GM19023 (cell line): ENCODE data around the gene INHBE.
A peak's percentile ranks its signal among the peaks of the same experiment; 100 is the strongest.
"Not testable (repeated sequence)": the region's sequence is repeated elsewhere in the genome, so short reads cannot be mapped to it uniquely, and the experiment has no call there.

ENCODE experiments used
- ATAC-seq: cut with Tn5 transposase; IDR thresholded peaks from one replicate; pipeline ENCODE4 v1.9.1; 2021; ENCODE audit warnings: mild to moderate bottlenecking, moderate library complexity; ENCODE audit not compliant: unreplicated experiment

INHBE gene, protein sequence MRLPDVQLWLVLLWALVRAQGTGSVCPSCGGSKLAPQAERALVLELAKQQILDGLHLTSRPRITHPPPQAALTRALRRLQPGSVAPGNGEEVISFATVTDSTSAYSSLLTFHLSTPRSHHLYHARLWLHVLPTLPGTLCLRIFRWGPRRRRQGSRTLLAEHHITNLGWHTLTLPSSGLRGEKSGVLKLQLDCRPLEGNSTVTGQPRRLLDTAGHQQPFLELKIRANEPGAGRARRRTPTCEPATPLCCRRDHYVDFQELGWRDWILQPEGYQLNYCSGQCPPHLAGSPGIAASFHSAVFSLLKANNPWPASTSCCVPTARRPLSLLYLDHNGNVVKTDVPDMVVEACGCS

GRCh38 chr12:57454566-57455373 is at the start of gene INHBE:
INHBE (plus strand) TSS chr12:57455307; CDS start chr12:57455537, 230 bp downstream.
- no peak for ATAC-seq

GRCh38 chr12:57410534-57410933 is 44.6 kb upstream of the INHBE start:
- ATAC-seq, result no peak

DNA sequence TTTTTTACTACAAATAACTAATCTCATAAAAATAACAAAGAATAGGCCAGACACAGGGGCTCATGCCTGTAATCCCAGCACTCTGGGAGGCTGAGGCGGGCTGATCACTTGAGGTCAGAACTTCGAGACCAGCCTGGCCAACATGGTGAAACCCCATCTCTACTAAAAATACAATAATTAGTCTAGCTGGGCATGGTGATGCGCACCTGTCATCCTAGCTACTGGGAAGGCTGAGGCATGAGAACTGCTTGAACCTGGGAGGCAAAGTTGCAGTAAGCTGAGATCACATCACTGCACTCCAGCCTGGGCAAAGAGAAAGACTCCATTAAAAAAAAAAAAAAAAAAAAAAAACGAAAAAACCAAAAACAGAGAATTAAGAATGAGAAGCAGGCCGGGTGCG is 40.9 kb upstream of the INHBE start:
- not testable (repeated sequence) for ATAC-seq

DNA sequence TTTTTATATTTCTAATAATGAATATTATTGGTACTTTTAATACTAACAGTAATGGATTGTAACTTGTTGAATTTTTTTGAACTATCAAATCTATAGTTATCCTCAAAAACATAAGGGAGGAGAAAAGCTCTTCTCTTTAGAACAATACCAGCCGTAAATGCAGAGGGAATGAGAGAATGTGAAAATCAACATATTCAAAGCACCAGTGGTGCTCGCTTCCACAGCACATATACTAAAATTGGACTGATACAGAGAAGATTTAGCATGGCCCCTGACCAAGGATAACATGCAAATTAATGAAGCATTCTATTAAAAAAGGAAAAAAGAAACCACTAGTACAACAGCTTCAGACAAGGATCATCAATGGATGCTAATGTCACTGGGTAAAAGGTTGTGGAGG is 40.0 kb upstream of the INHBE start:
- no peak for ATAC-seq

DNA sequence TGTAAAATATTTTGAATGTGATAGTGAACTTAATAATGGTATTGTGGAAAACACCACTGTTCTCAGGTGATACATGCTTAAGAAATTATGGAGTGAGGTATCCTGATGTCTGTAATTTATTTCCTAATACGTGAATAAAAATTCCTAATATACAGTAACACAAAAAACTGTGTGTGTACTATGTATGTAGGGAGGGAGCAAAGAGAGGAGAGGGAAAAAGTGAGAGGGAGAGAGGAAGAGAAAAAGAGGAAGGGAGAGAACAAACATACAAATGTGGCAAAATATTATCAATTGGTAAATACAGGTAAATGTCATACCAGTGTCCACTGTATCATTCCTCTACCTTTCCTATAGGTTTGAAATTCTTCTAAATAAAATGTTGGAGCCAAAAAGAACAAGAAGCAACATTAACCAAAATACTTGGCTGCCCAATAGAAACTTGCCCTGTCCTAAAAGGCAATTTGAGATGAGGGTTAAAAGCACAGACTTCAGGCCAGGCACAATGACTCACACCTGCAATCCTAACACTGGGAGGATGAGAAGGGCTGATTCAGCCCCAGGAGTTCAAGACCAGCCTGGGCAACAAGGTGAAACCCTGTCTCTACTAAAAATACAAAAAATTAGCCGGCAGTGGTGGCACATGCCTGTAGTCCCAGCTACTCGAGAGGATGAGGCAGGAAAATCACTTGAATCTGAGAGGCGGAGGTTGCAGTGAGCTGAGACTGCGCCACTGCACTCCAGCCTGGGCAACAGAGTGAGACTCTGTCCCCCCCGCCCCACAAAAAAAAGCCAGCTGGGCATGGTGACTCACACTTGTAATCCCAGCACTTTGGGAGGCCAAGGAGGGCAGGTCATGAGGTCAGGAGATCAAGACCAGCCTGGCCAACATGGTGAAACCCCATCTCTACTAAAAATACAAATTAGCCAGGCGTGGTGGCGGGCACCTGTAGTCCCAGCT is 38.8 kb upstream of the INHBE start:
- no peak for ATAC-seq

- no peak for ATAC-seq
Observed at GRCh38 chr12:57418255-57418654, 36.9 kb upstream of the INHBE start.

- ATAC-seq, result no peak
Observed at GRCh38 chr12:57419495-57419894, 35.6 kb upstream of the INHBE start.

GRCh38 chr12:57420482-57420881 is 34.6 kb upstream of the INHBE start:
- ATAC-seq, result no peak

DNA sequence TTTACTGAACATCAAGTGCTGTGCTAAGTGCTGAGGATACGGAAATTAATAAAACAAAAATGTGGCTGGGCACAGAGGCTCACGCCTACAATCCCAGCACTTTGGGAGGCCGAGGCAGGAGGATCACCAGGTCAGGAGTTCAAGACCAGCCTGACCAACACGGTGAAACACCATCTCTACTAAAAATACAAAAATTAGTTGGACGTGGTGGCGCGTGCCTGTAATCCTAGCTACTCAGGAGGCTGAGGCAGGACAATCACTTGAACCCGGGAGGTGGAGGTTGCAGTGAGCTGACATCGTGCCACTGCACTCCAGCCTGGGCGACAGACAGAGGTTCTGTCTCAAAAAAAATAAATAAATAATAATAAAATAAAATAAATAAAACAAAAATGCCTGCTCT is 28.2 kb upstream of the INHBE start:
- not testable (repeated sequence) for ATAC-seq

DNA sequence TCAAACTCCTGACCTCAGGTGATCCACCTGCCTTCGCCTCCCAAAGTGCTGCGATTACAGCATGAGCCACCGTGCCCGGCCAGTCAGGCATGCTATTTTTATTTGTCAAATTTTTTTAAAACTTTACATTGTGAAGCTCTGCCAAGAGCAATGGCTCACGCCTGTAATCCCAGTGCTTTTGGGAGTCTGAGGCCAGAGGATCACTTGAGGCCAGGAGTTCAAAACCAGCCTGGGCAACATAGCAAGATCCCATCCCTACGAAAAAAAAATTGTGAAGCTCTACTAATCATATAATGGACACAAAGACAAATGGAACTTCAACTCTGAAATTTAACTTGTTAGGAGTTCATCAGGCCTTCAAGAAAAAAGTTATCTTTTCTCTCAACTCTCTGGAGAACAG is 26.1 kb upstream of the INHBE start:
- no peak for ATAC-seq

DNA sequence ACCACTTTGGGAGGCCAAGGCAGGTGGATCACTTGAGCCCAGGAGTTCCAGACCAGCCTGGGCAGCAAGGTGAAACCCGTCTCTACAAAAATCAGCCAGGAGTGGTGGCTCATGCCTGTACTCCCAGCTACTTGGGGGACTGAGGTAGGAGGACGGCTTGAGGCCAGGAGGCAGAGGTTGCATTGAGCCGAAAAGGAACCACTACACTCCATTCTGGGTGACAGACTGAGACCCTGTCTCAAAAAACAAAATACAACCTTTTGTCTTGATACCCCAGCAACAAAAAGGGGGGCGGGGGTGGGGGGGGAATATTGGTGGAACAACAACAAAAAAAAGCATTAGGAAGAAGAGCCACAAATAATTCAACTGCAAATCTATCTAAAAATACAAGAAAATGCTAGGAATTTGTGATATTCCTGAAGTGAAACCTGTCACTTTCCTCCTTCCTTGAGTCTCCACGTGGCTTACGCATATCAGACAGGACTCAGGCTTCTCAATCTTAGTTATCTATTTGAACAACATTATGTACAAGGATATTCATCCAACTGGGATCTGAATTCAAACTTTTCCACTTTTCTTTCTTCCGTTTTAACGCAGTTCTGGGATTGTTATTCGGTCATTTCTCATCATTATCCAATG is 25.5 kb upstream of the INHBE start:
- ATAC-seq, result no peak

DNA sequence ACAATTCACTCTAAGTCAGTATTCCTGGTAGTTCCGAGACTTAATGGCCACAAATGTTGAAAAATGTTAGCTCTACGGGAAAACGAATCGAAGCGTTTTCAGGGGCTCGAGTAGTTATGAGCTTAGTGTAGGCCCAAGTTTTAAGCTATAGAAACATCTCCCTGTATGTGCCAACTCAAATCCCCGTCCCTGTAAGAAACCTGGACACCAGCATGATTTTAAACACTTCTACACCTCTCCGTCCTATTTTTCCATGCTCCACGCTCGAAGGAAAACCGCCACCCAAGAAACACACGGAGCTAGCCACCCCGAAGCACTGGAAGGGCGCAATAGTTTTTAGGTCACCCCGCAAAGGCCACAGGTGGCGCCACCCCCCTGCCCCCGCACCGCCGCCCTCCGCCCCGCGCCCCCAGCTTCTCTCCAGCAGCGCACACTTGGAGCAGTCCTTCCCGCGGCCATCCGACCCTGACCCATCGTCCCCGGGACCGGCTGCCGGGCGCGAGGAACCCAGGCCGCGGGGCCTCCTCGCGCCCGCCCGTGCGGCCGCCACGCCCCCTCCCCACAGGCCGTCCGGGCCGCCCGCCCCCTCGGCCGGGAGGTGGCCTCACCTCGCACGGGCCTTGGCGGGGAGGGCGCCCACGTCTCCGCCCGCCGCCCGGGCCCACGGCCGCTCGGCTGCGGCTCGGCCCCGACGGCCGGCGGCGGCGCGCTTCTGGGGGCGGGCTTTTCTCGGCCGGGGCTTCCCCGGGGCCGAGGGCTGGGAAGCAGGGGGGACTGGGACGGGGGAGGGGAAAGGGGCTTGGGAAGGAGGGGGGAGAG is 24.8 kb upstream of the INHBE start:
- ATAC-seq, result peak; percentile 57

DNA sequence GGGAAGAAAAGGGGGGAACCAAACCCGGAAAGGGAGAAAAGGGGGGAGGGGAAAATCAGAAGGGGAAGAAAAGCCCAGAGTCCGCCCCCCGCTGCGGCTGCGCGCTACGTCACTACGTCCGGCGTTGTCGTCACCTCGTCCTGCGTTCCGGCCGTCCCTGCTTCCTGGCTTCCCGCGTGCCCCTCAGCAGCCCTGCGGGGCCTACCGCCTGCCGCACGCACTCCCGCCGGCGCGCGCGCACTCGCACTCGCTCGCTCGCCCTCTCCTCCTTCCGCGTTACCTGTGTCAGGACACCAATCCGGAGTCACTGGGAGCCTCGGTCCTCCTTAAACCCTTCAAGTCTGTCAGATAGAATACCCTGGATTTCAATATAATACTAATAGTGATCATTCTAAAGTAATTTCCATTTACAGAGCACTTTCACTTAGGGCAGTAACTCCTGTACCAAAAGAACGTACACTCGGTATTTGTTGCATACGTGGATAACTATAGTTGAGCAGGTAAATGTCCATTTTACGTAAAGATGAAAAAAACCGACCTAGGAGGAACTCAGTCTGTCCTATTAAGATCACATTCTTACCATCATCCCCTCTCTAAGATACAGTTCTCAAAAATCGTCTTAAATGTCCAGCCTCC is 24.1 kb upstream of the INHBE start, which contains the start of gene R3HDM2:
TSS of gene R3HDM2 (minus strand) at position 113 of the 636 bp plus-strand sequence. CDS start 120,615 bp downstream, outside the sequence.
- ATAC-seq, result peak; percentile 95

GRCh38 chr12:57431654-57432188 is 23.4 kb upstream of the INHBE start:
- ATAC-seq, result no peak

DNA sequence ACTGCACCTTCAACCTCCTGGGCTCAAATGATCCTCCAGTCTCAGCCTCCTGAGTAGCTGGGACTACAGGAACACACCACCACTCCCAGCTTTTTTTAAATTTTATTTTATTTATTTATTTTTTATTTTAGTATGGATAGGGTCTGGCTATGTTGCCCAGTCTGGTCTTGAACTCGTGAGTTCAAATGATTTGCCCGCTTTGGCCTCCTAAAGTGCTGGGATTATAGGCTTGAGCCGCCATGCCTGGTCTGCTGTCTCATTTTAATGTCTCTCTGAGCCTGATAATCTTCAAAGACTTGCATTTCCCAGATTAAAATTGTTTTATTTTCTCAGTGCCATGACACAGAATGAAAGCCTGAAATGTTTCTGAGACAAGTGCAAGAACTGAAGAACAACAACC is 21.7 kb upstream of the INHBE start:
- ATAC-seq, result no peak

GRCh38 chr12:57434517-57435223 is 20.4 kb upstream of the INHBE start, which contains the start of gene INHBC:
INHBC (plus strand) TSS chr12:57434784; CDS start chr12:57434887, 103 bp downstream.
- ATAC-seq, result no peak

DNA sequence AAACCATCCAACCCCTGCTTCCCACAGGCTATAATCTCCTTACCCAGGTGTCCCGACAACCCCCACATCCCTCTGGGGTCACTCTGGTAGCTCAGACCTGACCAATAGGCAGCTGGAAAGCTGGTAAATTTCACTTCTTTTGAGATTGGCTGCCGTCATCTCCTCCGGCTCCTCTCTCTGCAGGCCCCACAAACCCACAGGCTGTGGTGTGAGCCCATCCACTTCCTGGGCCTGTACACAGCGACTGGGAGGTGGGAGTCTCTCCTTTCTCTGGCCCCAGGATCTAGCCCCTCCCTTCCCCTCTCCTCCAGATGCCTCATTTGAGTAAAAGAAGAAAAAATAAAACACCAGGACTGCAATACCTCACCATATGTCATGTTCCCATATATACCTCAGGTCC is 19.8 kb upstream of the INHBE start:
- no peak for ATAC-seq

DNA sequence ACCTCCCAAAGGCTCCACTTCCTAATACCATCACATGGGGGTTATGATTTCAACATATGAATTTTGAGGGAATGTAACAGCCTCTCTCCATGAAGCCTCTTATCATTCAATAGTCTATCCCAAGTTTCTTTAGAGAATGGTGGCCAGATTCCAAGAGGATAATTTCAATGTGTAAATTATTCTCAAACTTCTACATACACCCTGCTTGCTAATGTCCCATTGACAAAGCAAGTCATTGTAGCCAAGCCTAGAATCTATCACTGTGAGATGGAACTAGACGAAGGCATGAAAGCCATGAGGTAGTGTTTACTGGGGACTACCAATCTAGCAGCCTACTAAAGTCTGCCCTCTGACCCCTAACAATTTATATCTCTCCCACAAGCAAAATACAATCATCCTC is 16.7 kb upstream of the INHBE start:
- ATAC-seq, result no peak
